ENCODE measurements around the gene KRTAP19-2.

GRCh38 chr21:30439975-30440374, 47.3 kb downstream of the KRTAP19-2 start, which contains the start of gene KRTAP15-1:
- no peak for TF ChIP-seq CTCF (IDR thresholded peaks at IDR 0.05)
- no peak for TF ChIP-seq POLR2A (IDR thresholded peaks at IDR 0.05)

Measured in right lobe of liver (tissue), 4 donors.